A673 (cell line): ENCODE results near the gene ABHD6.

Source experiments
- EZH2 ChIP-seq: fragments of 200-600 bp; sonication (generic); IDR thresholded peaks from 2 replicates; pipeline ENCODE4 v1.6.1; 2017; ENCODE audit warnings: borderline replicate concordance, low read depth, mild to moderate bottlenecking, mixed read lengths, antibody characterized with exemption, low read length; ENCODE audit not compliant: poor library complexity, severe bottlenecking
- TF ChIP-seq, protein P1 (sequence below): fragments of 300-800, 200-600 bp; sonication (generic); conservative IDR thresholded peaks from 2 replicates; pipeline ENCODE4 v1.5.1; 2017; ENCODE audit warnings: low read depth, mild to moderate bottlenecking, antibody characterized with exemption, low read length, moderate library complexity, mixed read lengths

DNA sequence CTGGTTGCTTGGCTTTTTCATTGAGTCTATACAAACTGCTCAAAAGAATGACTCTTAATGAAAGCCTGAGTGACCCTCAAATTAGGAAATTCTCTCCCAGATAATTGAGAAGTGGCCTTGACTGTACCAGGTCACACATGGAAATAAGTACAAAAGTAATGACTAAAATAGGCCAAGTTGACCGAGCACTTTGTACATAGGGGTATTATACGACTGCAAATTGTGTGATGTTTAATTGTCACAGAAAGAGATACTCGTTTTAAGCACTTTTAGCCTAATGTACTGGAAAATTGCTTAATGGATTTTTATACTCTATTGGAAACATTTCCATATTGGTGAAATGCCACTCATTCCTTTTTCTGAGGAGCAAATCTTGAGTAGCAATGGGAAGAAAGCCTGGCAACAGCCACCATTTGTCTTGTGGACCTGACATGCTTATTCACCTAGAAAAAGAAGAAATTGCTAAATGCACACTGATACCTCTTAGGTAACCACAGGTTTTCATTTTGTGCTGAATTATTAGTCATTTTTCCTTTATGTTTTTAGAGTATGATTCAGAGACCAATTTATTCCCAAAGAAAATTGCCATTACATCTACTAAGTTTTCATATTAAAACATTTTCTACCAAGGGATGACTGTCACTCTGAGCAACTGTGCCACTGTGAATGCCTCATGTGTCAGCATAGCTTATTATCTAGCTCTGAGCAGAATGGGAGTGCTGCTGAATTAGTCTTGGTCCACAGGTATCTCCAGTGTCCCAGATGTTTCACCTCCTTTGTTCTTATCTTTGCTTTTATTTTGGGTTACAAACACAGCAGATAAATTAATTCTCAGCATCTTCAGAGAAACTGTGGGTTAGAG lies 86.2 kb downstream of the ABHD6 start:
- TF ChIP-seq, protein P1, sequence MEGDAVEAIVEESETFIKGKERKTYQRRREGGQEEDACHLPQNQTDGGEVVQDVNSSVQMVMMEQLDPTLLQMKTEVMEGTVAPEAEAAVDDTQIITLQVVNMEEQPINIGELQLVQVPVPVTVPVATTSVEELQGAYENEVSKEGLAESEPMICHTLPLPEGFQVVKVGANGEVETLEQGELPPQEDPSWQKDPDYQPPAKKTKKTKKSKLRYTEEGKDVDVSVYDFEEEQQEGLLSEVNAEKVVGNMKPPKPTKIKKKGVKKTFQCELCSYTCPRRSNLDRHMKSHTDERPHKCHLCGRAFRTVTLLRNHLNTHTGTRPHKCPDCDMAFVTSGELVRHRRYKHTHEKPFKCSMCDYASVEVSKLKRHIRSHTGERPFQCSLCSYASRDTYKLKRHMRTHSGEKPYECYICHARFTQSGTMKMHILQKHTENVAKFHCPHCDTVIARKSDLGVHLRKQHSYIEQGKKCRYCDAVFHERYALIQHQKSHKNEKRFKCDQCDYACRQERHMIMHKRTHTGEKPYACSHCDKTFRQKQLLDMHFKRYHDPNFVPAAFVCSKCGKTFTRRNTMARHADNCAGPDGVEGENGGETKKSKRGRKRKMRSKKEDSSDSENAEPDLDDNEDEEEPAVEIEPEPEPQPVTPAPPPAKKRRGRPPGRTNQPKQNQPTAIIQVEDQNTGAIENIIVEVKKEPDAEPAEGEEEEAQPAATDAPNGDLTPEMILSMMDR, result no peak
- no peak for TF ChIP-seq EZH2
